Myometrial cell (primary cell): ENCODE results near the gene PERP. TPM values are rescaled to one million over a fixed set of nuclear protein-coding genes. Genes with fewer than 3 reads are reported as not detected.

Source experiments
- total RNA-seq: library from RNA; depleted of rRNA; stranded (reverse); fragments of >200 nt; gene quantifications from 2 replicates; pipeline ENCODE4 v1.2.3, GENCODE V29; 2015

The PERP gene
- total RNA-seq, result 32.9 and 37.6 TPM in 2 replicates

DNA sequence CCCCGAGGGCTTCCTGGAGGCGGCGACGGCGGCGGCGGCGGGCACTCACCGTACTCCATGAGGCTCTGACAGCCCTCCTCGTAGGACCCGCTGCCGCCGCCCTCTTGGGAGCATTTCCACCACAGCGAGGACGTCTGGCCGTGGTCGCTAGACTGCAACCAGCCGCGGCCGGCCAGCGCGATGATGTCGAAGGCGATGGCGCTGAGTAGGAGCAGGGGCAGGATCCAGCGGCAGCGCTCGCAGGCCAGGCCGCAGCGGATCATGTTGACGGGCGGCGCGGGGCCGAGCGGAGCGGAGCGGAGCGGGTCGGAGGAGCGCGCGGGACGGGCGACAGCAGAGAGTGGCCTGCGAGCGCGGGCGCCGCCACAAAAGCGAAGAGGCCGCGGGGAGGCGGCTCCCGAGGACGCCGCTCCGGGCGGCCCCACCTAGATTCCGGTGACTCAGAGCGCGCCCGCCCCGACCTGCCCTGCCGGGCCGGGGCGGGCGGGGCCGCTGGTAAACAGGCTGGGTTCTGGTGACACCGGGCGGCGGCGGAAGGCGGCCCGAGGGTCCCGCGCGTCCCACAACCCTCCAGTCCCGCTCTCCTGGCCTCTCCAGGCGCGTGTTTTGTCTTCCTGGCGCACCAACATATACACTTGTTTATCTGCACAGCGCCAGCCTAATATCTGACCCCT lies at the start of gene PERP:
Gene PERP (minus strand): TSS at position 342 of the 674 bp plus-strand sequence. CDS start 79 bp downstream, at position 263.

Other genes starting within 250 kb of the PERP start
- gene TNFAIP3, start 240.2 kb downstream of the PERP start, total RNA-seq, result 4.4 and 6.6 TPM in 2 replicates
- under 0.01 TPM in 2 replicates for gene ARFGEF3, start 54.5 kb upstream of the PERP start, total RNA-seq
- not detected in 2 replicates for gene PBOV1, start 111.1 kb upstream of the PERP start, total RNA-seq